T1000 (cell line): Measurements from ENCODE around the gene ABCG2.
"Not testable (repeated sequence)": the region's sequence is repeated elsewhere in the genome, so short reads cannot be mapped to it uniquely, and the experiment has no call there.

Source experiments
- DNase-seq: peaks from one replicate; lab custom pipeline; 2025; ENCODE audit warnings: mixed read lengths; lab: John Stamatoyannopoulos, UW

ABCG2 gene

GRCh38 chr4:88166608-88167007 is 8.2 kb upstream of the ABCG2 start:
- no peak for DNase-seq

- DNase-seq: no peak
These were observed 4.9 kb upstream of the ABCG2 start for GRCh38 chr4:88163336-88163735.

GRCh38 chr4:88162626-88163025 is 4.2 kb upstream of the ABCG2 start:
- DNase-seq: no peak

GRCh38 chr4:88159229-88159725 is 838 bp upstream of the ABCG2 start:
- DNase-seq: no peak

- DNase-seq: no peak
These were observed 376 bp downstream of the ABCG2 start for GRCh38 chr4:88158038-88158488.

GRCh38 chr4:88152331-88152730 is 6.1 kb downstream of the ABCG2 start:
- not testable (repeated sequence) for DNase-seq

- no peak for DNase-seq
These were observed 9.9 kb downstream of the ABCG2 start for GRCh38 chr4:88148560-88148959.

- no peak for DNase-seq
These were observed 10.6 kb downstream of the ABCG2 start for GRCh38 chr4:88147799-88148217.

- DNase-seq: no peak
These were observed 11.5 kb downstream of the ABCG2 start for GRCh38 chr4:88146891-88147290.

- no peak for DNase-seq
These were observed 13.6 kb downstream of the ABCG2 start for GRCh38 chr4:88144866-88145300.

GRCh38 chr4:88144048-88144447 is 14.4 kb downstream of the ABCG2 start:
- DNase-seq: no peak

GRCh38 chr4:88143504-88143903 is 14.9 kb downstream of the ABCG2 start:
- DNase-seq: no peak

GRCh38 chr4:88138561-88138960 is 19.9 kb downstream of the ABCG2 start:
- no peak for DNase-seq

GRCh38 chr4:88137112-88137511 is 21.3 kb downstream of the ABCG2 start:
- no peak for DNase-seq

GRCh38 chr4:88136249-88136648 is 22.2 kb downstream of the ABCG2 start:
- no peak for DNase-seq

- no peak for DNase-seq
These were observed 23.1 kb downstream of the ABCG2 start for GRCh38 chr4:88135356-88135663.

GRCh38 chr4:88134536-88135355 is 23.7 kb downstream of the ABCG2 start:
- DNase-seq: no peak

GRCh38 chr4:88134111-88134510 is 24.3 kb downstream of the ABCG2 start:
- no peak for DNase-seq

- DNase-seq: no peak
These were observed 27.7 kb downstream of the ABCG2 start for GRCh38 chr4:88130544-88131305.

GRCh38 chr4:88130003-88130402 is 28.4 kb downstream of the ABCG2 start:
- DNase-seq: no peak

GRCh38 chr4:88122260-88122659 is 36.2 kb downstream of the ABCG2 start:
- DNase-seq: not testable (repeated sequence)

GRCh38 chr4:88119943-88120342 is 38.5 kb downstream of the ABCG2 start:
- DNase-seq: no peak

- no peak for DNase-seq
These were observed 42.9 kb downstream of the ABCG2 start for GRCh38 chr4:88115587-88115986.
